Chondrocyte (in vitro differentiated cells): ENCODE results near the gene HRH3. TPM values are rescaled to one million over a fixed set of nuclear protein-coding genes. Genes with fewer than 3 reads are reported as not detected.

Experiments used
- DNase-seq: peaks from one replicate; pipeline ENCODE4 v3.0.0; 2021; ENCODE audit warnings: mixed read lengths, low spot score
- H3K27ac Mint-ChIP-seq: one replicate; pipeline ENCODE4 v1.8.0; 2021; ENCODE audit warnings: mild to moderate bottlenecking, moderate library complexity, mixed read lengths; ENCODE audit not compliant: unreplicated experiment
- H3K27me3 Mint-ChIP-seq: 2 replicates; pipeline ENCODE4 v1.8.0; 2021; ENCODE audit warnings: low read depth, mixed read lengths
- H3K36me3 Mint-ChIP-seq: 2 replicates; pipeline ENCODE4 v1.8.0; 2021; ENCODE audit warnings: low read depth, mixed read lengths
- H3K4me1 Mint-ChIP-seq: 2 replicates; pipeline ENCODE4 v1.8.0; 2021; ENCODE audit warnings: low read depth, mild to moderate bottlenecking, mixed read lengths
- H3K4me3 Mint-ChIP-seq: one replicate; pipeline ENCODE4 v1.8.0; 2021; ENCODE audit warnings: mild to moderate bottlenecking, moderate library complexity, mixed read lengths; ENCODE audit not compliant: unreplicated experiment
- H3K9me3 Mint-ChIP-seq: 2 replicates; pipeline ENCODE4 v1.8.0; 2021; ENCODE audit warnings: low read depth, mixed read lengths
- total RNA-seq: library from RNA; stranded (reverse); gene quantifications from 3 replicates; pipeline ENCODE4 v1.2.1, GENCODE V29; 2021
- TF ChIP-seq, protein P1 (sequence below): fragments of 200-600 bp; sonication (generic); IDR thresholded peaks from 2 replicates; pipeline ENCODE4 v1.5.0; 2021; ENCODE audit warnings: antibody characterized with exemption, mild to moderate bottlenecking, moderate library complexity

The HRH3 gene
- total RNA-seq, 1 donor from 2014 or later, result not detected

GRCh38 chr20:62266851-62267250, 46.8 kb upstream of the HRH3 start:
- TF ChIP-seq, protein P1, sequence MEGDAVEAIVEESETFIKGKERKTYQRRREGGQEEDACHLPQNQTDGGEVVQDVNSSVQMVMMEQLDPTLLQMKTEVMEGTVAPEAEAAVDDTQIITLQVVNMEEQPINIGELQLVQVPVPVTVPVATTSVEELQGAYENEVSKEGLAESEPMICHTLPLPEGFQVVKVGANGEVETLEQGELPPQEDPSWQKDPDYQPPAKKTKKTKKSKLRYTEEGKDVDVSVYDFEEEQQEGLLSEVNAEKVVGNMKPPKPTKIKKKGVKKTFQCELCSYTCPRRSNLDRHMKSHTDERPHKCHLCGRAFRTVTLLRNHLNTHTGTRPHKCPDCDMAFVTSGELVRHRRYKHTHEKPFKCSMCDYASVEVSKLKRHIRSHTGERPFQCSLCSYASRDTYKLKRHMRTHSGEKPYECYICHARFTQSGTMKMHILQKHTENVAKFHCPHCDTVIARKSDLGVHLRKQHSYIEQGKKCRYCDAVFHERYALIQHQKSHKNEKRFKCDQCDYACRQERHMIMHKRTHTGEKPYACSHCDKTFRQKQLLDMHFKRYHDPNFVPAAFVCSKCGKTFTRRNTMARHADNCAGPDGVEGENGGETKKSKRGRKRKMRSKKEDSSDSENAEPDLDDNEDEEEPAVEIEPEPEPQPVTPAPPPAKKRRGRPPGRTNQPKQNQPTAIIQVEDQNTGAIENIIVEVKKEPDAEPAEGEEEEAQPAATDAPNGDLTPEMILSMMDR, result no peak
- no peak for DNase-seq
- Mint-ChIP-seq H3K9me3 (no peaks in the 10 kb centered on the region), H3K36me3 (peaks cover 19% of the 10 kb centered on the region), H3K4me3 (no peak overlapping the region), H3K27me3 (no peaks in the 10 kb centered on the region), H3K4me1 (no peaks in the 10 kb centered on the region), H3K27ac (no peak overlapping the region)

GRCh38 chr20:62266340-62266739, 46.3 kb upstream of the HRH3 start:
- H3K27me3 Mint-ChIP-seq, result no peaks in the 10 kb centered on the region
- no peak for DNase-seq
- H3K4me3 Mint-ChIP-seq, result no peak overlapping the region
- no peaks in the 10 kb centered on the region for H3K4me1 Mint-ChIP-seq
- no peak overlapping the region for H3K27ac Mint-ChIP-seq
- peaks cover 21% of the 10 kb centered on the region for H3K36me3 Mint-ChIP-seq
- no peaks in the 10 kb centered on the region for H3K9me3 Mint-ChIP-seq
- TF ChIP-seq, protein P1, result no peak

DNA sequence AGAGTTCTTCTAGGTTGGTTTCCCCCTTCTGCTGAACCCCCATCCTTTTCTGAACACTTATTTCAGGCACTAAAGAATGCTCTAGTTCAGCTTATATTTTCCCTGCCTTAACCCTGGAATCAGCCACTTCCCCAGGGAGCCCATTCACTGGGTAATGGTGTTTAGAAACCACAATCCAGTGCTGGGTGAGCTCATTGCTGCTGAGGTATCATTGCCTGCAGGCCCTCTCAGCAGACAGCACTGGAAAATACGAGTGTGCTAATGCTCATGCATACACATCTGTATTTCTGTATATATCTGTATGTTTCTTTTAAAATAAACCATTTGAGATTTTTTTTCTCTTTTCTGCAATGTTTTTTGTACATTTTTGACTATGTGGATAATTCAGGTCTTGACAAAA, 45.3 kb upstream of the HRH3 start:
- DNase-seq, result no peak
- TF ChIP-seq, protein P1, result no peak
- Mint-ChIP-seq H3K27ac (no peak overlapping the region), H3K27me3 (no peaks in the 10 kb centered on the region), H3K9me3 (no peaks in the 10 kb centered on the region), H3K4me3 (no peak overlapping the region), H3K4me1 (no peaks in the 10 kb centered on the region), H3K36me3 (peaks cover 21% of the 10 kb centered on the region)

- no peaks in the 10 kb centered on the region for H3K27me3 Mint-ChIP-seq
- H3K4me3 Mint-ChIP-seq, result no peak overlapping the region
- no peak overlapping the region for H3K27ac Mint-ChIP-seq
- H3K36me3 Mint-ChIP-seq, result peaks cover 21% of the 10 kb centered on the region
- no peaks in the 10 kb centered on the region for H3K9me3 Mint-ChIP-seq
- no peak for DNase-seq
- H3K4me1 Mint-ChIP-seq, result peaks cover 8% of the 10 kb centered on the region
- TF ChIP-seq, protein P1, result no peak
Measured at GRCh38 chr20:62263396-62263795, 43.3 kb upstream of the HRH3 start.

- DNase-seq, result no peak
- TF ChIP-seq, protein P1, result no peak
- peaks cover 13% of the 10 kb centered on the region for H3K4me1 Mint-ChIP-seq
- no peak overlapping the region for H3K4me3 Mint-ChIP-seq
- H3K27ac Mint-ChIP-seq, result no peak overlapping the region
- H3K36me3 Mint-ChIP-seq, result peaks cover 22% of the 10 kb centered on the region
- H3K27me3 Mint-ChIP-seq, result no peaks in the 10 kb centered on the region
- H3K9me3 Mint-ChIP-seq, result no peaks in the 10 kb centered on the region
Measured at GRCh38 chr20:62262064-62262463, 42.0 kb upstream of the HRH3 start.
